Testis (tissue), 3 donors: Measurements from ENCODE around the gene TTBK1. TPM values are rescaled to one million over a fixed set of nuclear protein-coding genes. Genes with fewer than 3 reads are reported as not detected.

Experiments
- DNase-seq: peaks from one replicate; pipeline ENCODE4 v3.0.0-alpha.2; 2019
- H3K27ac ChIP-seq, 2 donors: fragments of 200-600 bp; sonication (generic); one replicate each; pipeline ENCODE4 v1.5.1; 2019
- H3K27me3 ChIP-seq: fragments of 200-600 bp; sonication (generic); one replicate; pipeline ENCODE4 v1.5.1; 2019
- H3K36me3 ChIP-seq: fragments of 200-600 bp; sonication (generic); one replicate; pipeline ENCODE4 v1.5.1; 2017; ENCODE audit warnings: low read depth; ENCODE audit errors: missing control alignments
- H3K4me1 ChIP-seq: fragments of 200-600 bp; sonication (generic); one replicate; pipeline ENCODE4 v1.5.1; 2019
- H3K4me3 ChIP-seq, 2 donors: fragments of 200-600 bp; sonication (generic); one replicate each; pipeline ENCODE4 v1.5.1; 2017 to 2019
- H3K9me3 ChIP-seq: fragments of 200-600 bp; sonication (generic); one replicate; pipeline ENCODE4 v1.5.1; 2017
- POLR2A ChIP-seq: fragments of 450-650 bp; IDR thresholded peaks from one replicate; pipeline ENCODE4 v1.6.1; 2017; ENCODE audit warnings: antibody characterized with exemption, mild to moderate bottlenecking, moderate library complexity
- WGBS, 2 donors: methylation state at CpG; one replicate each; pipeline ENCODE4 v1.1.5; 2018; 5-methylcytosine and 5-hydroxymethylcytosine counted together
- intact Hi-C: fragments of 100-400 bp; cut with DNase I; formaldehyde crosslinking; loops from one replicate; pipeline ENCODE4 v1.15.1; 2023; ENCODE audit warnings: low total_unique reads
- polyA plus RNA-seq: library from polyadenylated mRNA; stranded (reverse); fragments of 350-450 nt; fragmentation: Illumina TruSeq; extraction: RNeasy Lipid Tissue Mini Kit (QIAGEN cat#74804); gene quantifications from one replicate; pipeline ENCODE4 v1.2.3, GENCODE V29; 2014; ENCODE audit warnings: low read depth, low replicate concordance; ENCODE audit not compliant: insufficient read depth
- total RNA-seq, 2 donors: library from RNA; depleted of rRNA; stranded (reverse); fragments of >200 nt; gene quantifications; one replicate each; pipeline ENCODE4 v1.2.3, GENCODE V29; 2016
- TF ChIP-seq, protein P1 (sequence below), 3 experiments: fragments of 450-650 bp in 2 of 3; fragments of 200-600 bp in 1 of 3; sonication (generic) in 1 of 3; IDR thresholded peaks; one replicate each; pipeline ENCODE4 v1.5.1; 2016 to 2019; ENCODE audit warnings: antibody characterized with exemption in 3 of 3, mild to moderate bottlenecking in 2 of 3, moderate library complexity in 1 of 3

Gene TTBK1
- total and polyA plus RNA-seq, 3 donors from 2014 or later, result 2.2 to 2.6 (median 2.3) TPM

DNA sequence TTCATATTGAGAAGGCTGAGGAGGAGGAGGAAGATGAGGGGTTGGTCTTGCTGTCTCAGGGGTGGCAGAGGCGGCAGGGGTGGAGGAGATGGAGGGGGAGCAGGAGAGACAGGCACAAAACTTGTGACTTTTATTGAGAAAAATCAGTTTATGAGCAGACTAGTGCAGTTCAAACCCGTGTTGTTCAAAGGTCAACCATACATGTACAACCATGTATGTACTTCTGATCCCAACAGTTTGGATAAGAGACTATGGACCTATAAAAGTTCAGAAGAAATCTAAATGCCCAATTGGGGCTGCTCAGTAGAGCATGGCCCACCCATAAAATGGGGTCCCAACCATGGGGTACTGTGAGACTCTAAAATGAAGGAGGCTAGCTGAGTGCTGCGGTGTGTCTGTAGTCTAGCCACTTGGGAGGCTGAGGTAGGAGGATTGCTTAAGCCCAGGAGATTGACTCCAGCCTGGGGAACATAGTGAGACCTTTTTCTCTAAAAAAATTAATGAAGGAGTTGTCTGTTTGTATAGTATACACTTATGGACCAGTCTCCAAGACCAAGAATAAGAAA is 47.1 kb downstream of the TTBK1 start:
- WGBS, 2 donors, result 75 to 97% methylated on average over 3 of the region's 3 CpGs

DNA sequence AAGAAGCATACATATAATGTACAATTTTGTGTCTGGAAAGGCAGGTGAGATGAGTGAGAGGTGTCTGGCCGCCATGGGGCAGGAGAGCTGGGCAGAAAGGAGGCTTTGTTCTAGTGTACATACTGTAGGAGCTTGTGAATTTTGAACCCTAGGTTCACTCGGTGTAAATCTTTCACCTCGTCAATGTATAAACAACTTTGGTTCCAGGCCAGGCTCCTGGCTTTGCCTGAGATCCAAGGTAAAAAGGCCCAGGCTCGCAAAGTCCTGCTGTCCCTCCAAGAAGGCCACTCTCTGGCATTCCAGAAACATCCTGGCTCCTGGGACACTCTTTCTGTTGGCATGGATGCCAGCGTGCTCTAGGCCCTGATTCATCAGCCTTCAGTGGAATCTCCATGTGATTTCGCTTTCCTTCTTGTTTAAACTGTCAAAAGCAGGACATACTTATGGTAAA is 47.6 kb downstream of the TTBK1 start:
- no peaks in the 10 kb centered on the region for H3K36me3 ChIP-seq
- 90 to 95% methylated on average over 6 of the region's 6 CpGs for WGBS, 2 donors
- no peaks in the 10 kb centered on the region for H3K9me3 ChIP-seq
- no peak overlapping the region for H3K4me3 ChIP-seq
- intact Hi-C loops, result no loop called here
- no peak overlapping the region for H3K27ac ChIP-seq
- no peaks in the 10 kb centered on the region for H3K27me3 ChIP-seq
- H3K4me1 ChIP-seq, result no peaks in the 10 kb centered on the region
- no peak for TF ChIP-seq POLR2A
- TF ChIP-seq, protein P1, sequence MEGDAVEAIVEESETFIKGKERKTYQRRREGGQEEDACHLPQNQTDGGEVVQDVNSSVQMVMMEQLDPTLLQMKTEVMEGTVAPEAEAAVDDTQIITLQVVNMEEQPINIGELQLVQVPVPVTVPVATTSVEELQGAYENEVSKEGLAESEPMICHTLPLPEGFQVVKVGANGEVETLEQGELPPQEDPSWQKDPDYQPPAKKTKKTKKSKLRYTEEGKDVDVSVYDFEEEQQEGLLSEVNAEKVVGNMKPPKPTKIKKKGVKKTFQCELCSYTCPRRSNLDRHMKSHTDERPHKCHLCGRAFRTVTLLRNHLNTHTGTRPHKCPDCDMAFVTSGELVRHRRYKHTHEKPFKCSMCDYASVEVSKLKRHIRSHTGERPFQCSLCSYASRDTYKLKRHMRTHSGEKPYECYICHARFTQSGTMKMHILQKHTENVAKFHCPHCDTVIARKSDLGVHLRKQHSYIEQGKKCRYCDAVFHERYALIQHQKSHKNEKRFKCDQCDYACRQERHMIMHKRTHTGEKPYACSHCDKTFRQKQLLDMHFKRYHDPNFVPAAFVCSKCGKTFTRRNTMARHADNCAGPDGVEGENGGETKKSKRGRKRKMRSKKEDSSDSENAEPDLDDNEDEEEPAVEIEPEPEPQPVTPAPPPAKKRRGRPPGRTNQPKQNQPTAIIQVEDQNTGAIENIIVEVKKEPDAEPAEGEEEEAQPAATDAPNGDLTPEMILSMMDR (IDR thresholded peaks at IDR 0.05), result no peak
- DNase-seq, result no peak

More for the DNA sequence above, 47.1 kb downstream of the TTBK1 start:
- intact Hi-C loops, result no loop called here
- no peaks in the 10 kb centered on the region for H3K27me3 ChIP-seq
- no peak for TF ChIP-seq POLR2A
- TF ChIP-seq, protein P1 (IDR thresholded peaks at IDR 0.05), result no peak
- DNase-seq, result no peak
- no peak overlapping the region for H3K27ac ChIP-seq
- H3K4me1 ChIP-seq, result no peaks in the 10 kb centered on the region
- no peaks in the 10 kb centered on the region for H3K36me3 ChIP-seq
- no peaks in the 10 kb centered on the region for H3K9me3 ChIP-seq
- H3K4me3 ChIP-seq, result no peak overlapping the region

DNA sequence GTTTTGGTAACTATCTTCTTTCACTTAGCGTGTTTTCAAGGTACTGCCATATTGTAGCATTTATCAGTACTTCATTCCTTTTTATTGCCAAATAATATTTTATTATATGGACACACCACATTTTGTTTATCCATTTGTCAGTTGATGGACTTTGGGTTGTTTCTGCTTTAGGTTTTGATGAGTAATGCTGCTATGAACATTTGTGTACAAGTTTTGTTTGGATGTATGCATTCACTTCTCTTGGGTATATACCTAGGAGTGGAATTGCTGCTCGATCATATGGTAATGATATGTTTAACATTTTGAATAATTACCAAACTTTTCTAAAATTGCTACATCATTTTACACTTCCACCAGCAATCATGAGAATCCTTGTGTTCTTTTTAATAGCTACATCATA is 48.4 kb downstream of the TTBK1 start:
- Histone ChIP-seq H3K27ac (no peak overlapping the region), H3K36me3 (no peaks in the 10 kb centered on the region), H3K9me3 (no peaks in the 10 kb centered on the region), H3K4me1 (no peaks in the 10 kb centered on the region), H3K4me3 (no peak overlapping the region), H3K27me3 (no peaks in the 10 kb centered on the region)
- intact Hi-C loops, result no loop called here
- 94 to 95% methylated on average over 2 of the region's 2 CpGs for WGBS, 2 donors
- TF ChIP-seq POLR2A, result no peak
- TF ChIP-seq, protein P1 (IDR thresholded peaks at IDR 0.05), result no peak
- no peak for DNase-seq

GRCh38 chr6:43292341-43292740 is 49.1 kb downstream of the TTBK1 start:
- TF ChIP-seq POLR2A, result no peak
- TF ChIP-seq, protein P1 (IDR thresholded peaks at IDR 0.05), result no peak
- Histone ChIP-seq H3K27me3 (no peaks in the 10 kb centered on the region), H3K4me1 (no peaks in the 10 kb centered on the region), H3K36me3 (no peaks in the 10 kb centered on the region), H3K27ac (no peak overlapping the region), H3K9me3 (no peaks in the 10 kb centered on the region), H3K4me3 (no peak overlapping the region)
- 91 to 92% methylated on average over 6 of the region's 6 CpGs for WGBS, 2 donors
- intact Hi-C loops, result no loop called here
- DNase-seq, result no peak

DNA sequence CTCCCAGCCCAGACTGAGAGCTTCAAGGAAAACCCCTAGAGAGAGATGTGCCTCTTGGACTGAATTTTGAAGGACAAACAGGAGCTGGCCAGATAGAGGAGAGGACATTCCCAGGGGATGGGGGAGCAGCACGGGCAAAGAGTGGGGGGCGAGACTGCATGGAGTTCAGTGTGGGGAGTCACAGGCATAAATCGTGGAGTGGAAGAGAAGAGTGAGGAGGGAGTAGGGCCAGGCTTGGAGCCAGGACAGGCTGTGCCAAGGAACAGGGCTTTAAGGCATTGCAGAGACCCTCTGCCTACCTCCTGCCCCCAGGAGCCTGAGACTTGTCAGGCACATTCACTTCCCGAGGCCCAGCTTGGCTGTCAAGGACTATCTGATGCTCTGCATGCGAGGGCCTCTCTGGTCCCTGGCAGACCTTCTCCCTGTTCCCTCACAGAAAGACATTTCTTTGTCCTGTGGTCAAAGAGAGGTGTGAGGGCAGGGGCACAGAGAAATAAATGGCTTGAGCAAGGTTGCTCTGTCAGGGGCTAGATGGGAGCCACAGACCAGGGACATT is 49.6 kb downstream of the TTBK1 start:
- TF ChIP-seq, protein P1 (IDR thresholded peaks at IDR 0.05), result no peak
- TF ChIP-seq POLR2A, result no peak
- 44 to 57% methylated on average over 5 of the region's 5 CpGs for WGBS, 2 donors
- H3K4me3 ChIP-seq, result no peak overlapping the region
- intact Hi-C loops, result no loop called here
- no peak overlapping the region for H3K27ac ChIP-seq
- H3K9me3 ChIP-seq, result no peaks in the 10 kb centered on the region
- no peak for DNase-seq
- H3K4me1 ChIP-seq, result no peaks in the 10 kb centered on the region
- no peaks in the 10 kb centered on the region for H3K27me3 ChIP-seq
- no peaks in the 10 kb centered on the region for H3K36me3 ChIP-seq
